ENCODE measurements around the gene ABCC5.

The ABCC5 gene

GRCh38 chr3:184016811-184017671 is 643 bp downstream of the ABCC5 start:
- H3K4me3 ChIP-seq (ENCODE audit: low read depth, low read length) = peak overlapping the region; percentile 89
- TF ChIP-seq MAX (IDR thresholded peaks at IDR 0.05; ENCODE audit: low read depth, low read length) (no peak), MYC (IDR thresholded peaks at IDR 0.05; ENCODE audit: low read depth, low read length) (no peak), CTCF (IDR thresholded peaks at IDR 0.05; ENCODE audit: low read depth, low read length) (peak; percentile 38)
- DNase-seq (ENCODE audit: low read depth) = peak; percentile 57

- TF ChIP-seq MAX (IDR thresholded peaks at IDR 0.05; ENCODE audit: low read depth, low read length) = no peak
- no peak for TF ChIP-seq CTCF (IDR thresholded peaks at IDR 0.05; ENCODE audit: low read depth, low read length)
- no peak for TF ChIP-seq POLR2A (IDR thresholded peaks at IDR 0.05; ENCODE audit: extremely low read depth, insufficient read length)
- no peak for TF ChIP-seq MYC (IDR thresholded peaks at IDR 0.05; ENCODE audit: low read depth, low read length)
- no peak overlapping the region for H3K4me3 ChIP-seq (ENCODE audit: low read depth, low read length)
- DNase-seq (ENCODE audit: low read depth) = no peak
Observed at GRCh38 chr3:184016169-184016570, 1.5 kb downstream of the ABCC5 start.

GRCh38 chr3:184015381-184016019 is 2.2 kb downstream of the ABCC5 start:
- DNase-seq (ENCODE audit: low read depth) = no peak
- TF ChIP-seq POLR2A (IDR thresholded peaks at IDR 0.05; ENCODE audit: extremely low read depth, insufficient read length) = no peak
- TF ChIP-seq MAX (IDR thresholded peaks at IDR 0.05; ENCODE audit: low read depth, low read length) = no peak
- no peak for TF ChIP-seq MYC (IDR thresholded peaks at IDR 0.05; ENCODE audit: low read depth, low read length)
- no peak for TF ChIP-seq CTCF (IDR thresholded peaks at IDR 0.05; ENCODE audit: low read depth, low read length)
- no peak overlapping the region for H3K4me3 ChIP-seq (ENCODE audit: low read depth, low read length)

GRCh38 chr3:184011937-184012889 is 5.5 kb downstream of the ABCC5 start:
- DNase-seq (ENCODE audit: low read depth) = no peak
- H3K4me3 ChIP-seq (ENCODE audit: low read depth, low read length) = no peak overlapping the region
- no peak for TF ChIP-seq MAX (IDR thresholded peaks at IDR 0.05; ENCODE audit: low read depth, low read length)
- TF ChIP-seq POLR2A (IDR thresholded peaks at IDR 0.05; ENCODE audit: extremely low read depth, insufficient read length) = no peak
- no peak for TF ChIP-seq CTCF (IDR thresholded peaks at IDR 0.05; ENCODE audit: low read depth, low read length)
- TF ChIP-seq MYC (IDR thresholded peaks at IDR 0.05; ENCODE audit: low read depth, low read length) = no peak

DNA sequence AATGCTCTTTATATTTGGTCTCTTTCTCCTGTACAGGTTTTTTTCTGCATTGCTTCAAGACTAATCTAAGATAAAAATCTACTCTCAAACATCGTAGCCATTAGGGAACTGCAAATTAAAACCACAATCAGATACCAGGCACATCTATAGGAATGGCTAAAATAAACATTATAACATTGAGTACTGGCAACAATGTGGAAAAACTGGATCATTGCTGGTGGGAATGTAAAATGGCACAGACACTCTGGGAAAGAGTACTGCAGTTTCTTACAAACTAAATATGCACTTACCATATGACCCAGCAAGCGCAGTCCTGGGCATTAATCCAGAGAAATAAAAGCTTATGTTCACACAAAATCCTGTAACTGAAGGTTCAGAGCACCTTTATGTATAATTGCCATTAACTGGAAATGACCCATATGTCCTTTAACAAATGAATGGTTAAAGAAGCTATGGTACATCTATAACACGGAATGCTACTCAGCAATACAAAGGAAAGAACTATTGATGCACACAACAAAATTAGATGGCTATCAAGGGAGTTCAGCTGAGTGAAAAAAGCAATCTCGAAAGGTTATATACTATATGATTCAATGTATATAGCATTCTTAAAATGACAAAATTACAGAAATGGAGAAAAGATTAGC is 6.3 kb downstream of the ABCC5 start:
- DNase-seq (ENCODE audit: low read depth) = no peak
- no peak for TF ChIP-seq MAX (IDR thresholded peaks at IDR 0.05; ENCODE audit: low read depth, low read length)
- no peak for TF ChIP-seq MYC (IDR thresholded peaks at IDR 0.05; ENCODE audit: low read depth, low read length)
- TF ChIP-seq CTCF (IDR thresholded peaks at IDR 0.05; ENCODE audit: low read depth, low read length) = no peak
- TF ChIP-seq POLR2A (IDR thresholded peaks at IDR 0.05; ENCODE audit: extremely low read depth, insufficient read length) = no peak
- H3K4me3 ChIP-seq (ENCODE audit: low read depth, low read length) = no peak overlapping the region

All from NB4 (cell line).